HepG2 (cell line): ENCODE results near the gene ITIH3. TPM values are rescaled to one million over a fixed set of nuclear protein-coding genes. Genes with fewer than 3 reads are reported as not detected.

ENCODE experiments used
- BCL6 ChIP-seq: IDR thresholded peaks from 2 replicates; pipeline ENCODE4 v1.6.1; 2016; ENCODE audit warnings: missing genetic modification reagents, missing compliant biosample characterization
- CCDC6 ChIP-seq: sonication (generic); formaldehyde crosslinking; IDR thresholded peaks from 2 replicates; pipeline ENCODE4 v1.8.1; 2022; ENCODE audit warnings: mild to moderate bottlenecking, missing genetic modification reagents, moderate library complexity
- HMG20A ChIP-seq: IDR thresholded peaks from 2 replicates; pipeline ENCODE4 v1.6.1; 2016; ENCODE audit warnings: borderline replicate concordance
- MED13 ChIP-seq: sonication (generic); formaldehyde crosslinking; IDR thresholded peaks from 2 replicates; pipeline ENCODE4 v1.5.0; 2020; ENCODE audit warnings: missing genetic modification reagents
- MEF2D ChIP-seq: sonication (generic); formaldehyde crosslinking; IDR thresholded peaks from 2 replicates; pipeline ENCODE4 v1.5.1; 2020; ENCODE audit warnings: mild to moderate bottlenecking, missing genetic modification reagents
- NR2F6 ChIP-seq, 2 experiments: IDR thresholded peaks; 2 replicates each; pipeline ENCODE4 v1.6.1; 2016; ENCODE audit warnings: antibody characterized with exemption in 1 of 2, mild to moderate bottlenecking in 1 of 2
- POLR2AphosphoS5 ChIP-seq: IDR thresholded peaks from 2 replicates; pipeline ENCODE4 v1.6.1; 2012; ENCODE audit warnings: low read depth, low read length
- SMAD3 ChIP-seq: sonication (generic); formaldehyde crosslinking; IDR thresholded peaks from 2 replicates; pipeline ENCODE4 v1.4.0; 2020; ENCODE audit warnings: missing genetic modification reagents
- SMYD3 ChIP-seq: sonication (generic); formaldehyde crosslinking; IDR thresholded peaks from 2 replicates; pipeline ENCODE4 v1.8.1; 2023; ENCODE audit warnings: mild to moderate bottlenecking, missing genetic modification reagents
- TCF12 ChIP-seq, 2 experiments: fragments of 450-650 bp in 1 of 2; sonication (generic) in 1 of 2; formaldehyde crosslinking in 1 of 2; IDR thresholded peaks; 2 replicates each; pipeline versions ENCODE4 v1.6.1 to v1.8.0; 2017 to 2022; ENCODE audit warnings: antibody characterized with exemption in 1 of 2, mild to moderate bottlenecking in 1 of 2, missing genetic modification reagents in 1 of 2, moderate library complexity in 1 of 2
- TRIM24 ChIP-seq: sonication (generic); formaldehyde crosslinking; IDR thresholded peaks from 2 replicates; pipeline ENCODE4 v1.8.0; 2022; ENCODE audit warnings: mild to moderate bottlenecking, missing genetic modification reagents
- ZFP36 ChIP-seq: fragments of 150-350 bp; IDR thresholded peaks from 2 replicates; pipeline ENCODE4 v1.6.1; 2018; ENCODE audit warnings: borderline replicate concordance, low read length, low read depth; ENCODE audit not compliant: partially characterized antibody
- ZNF12 ChIP-seq: sonication (generic); formaldehyde crosslinking; IDR thresholded peaks from 2 replicates; pipeline ENCODE4 v1.5.0; 2020; ENCODE audit warnings: missing genetic modification reagents
- ZNF501 ChIP-seq: sonication (generic); formaldehyde crosslinking; IDR thresholded peaks from 2 replicates; pipeline ENCODE4 v1.5.1; 2020; ENCODE audit warnings: mild to moderate bottlenecking, moderate library complexity, missing genetic modification reagents
- ZNF556 ChIP-seq: sonication (generic); formaldehyde crosslinking; IDR thresholded peaks from 2 replicates; pipeline ENCODE4 v1.4.0; 2020; ENCODE audit warnings: mild to moderate bottlenecking, missing genetic modification reagents, borderline replicate concordance
- ZNF674 ChIP-seq: sonication (generic); formaldehyde crosslinking; IDR thresholded peaks from 2 replicates; pipeline ENCODE4 v1.5.0; 2020; ENCODE audit warnings: low read depth, mild to moderate bottlenecking, missing genetic modification reagents
- ZNF724P ChIP-seq: sonication (generic); formaldehyde crosslinking; IDR thresholded peaks from 2 replicates; pipeline ENCODE4 v1.8.0; 2022; ENCODE audit warnings: missing genetic modification reagents, borderline replicate concordance
- polyA plus RNA-seq, 8 experiments: library from polyadenylated mRNA; depleted of rRNA in 3 of 8; stranded (reverse) in 7 of 8; unstranded in 1 of 8; fragments of >200 nt; fragmentation: Illumina TruSeq in 4 of 8; extraction: Trizol in 4 of 8; gene quantifications; 2 replicates each; pipeline versions ENCODE4 v1.2.1 to v1.2.3, GENCODE V29; 2011 to 2016; ENCODE audit warnings: low read depth in 4 of 8, missing spikeins in 1 of 8, mixed read lengths in 1 of 8; ENCODE audit not compliant: insufficient read depth in 1 of 8
- total RNA-seq, 5 experiments: library from RNA; depleted of rRNA; stranded (reverse); fragments of >200 nt; fragmentation: Illumina TruSeq; extraction: Trizol; gene quantifications; 2 replicates each; pipeline ENCODE4 v1.2.3, GENCODE V29; 2016; ENCODE audit warnings: low read depth in 1 of 5
- TF ChIP-seq, protein P1 (sequence below): sonication (generic); formaldehyde crosslinking; IDR thresholded peaks from 2 replicates; pipeline ENCODE4 v1.8.1; 2023; ENCODE audit warnings: mild to moderate bottlenecking, inconsistent platforms, moderate library complexity, missing genetic modification reagents, borderline replicate concordance
- TF ChIP-seq, protein P2 (sequence below): sonication (generic); formaldehyde crosslinking; IDR thresholded peaks from 2 replicates; pipeline ENCODE4 v1.4.0; 2020; ENCODE audit warnings: mild to moderate bottlenecking, missing genetic modification reagents
- TF ChIP-seq, protein P3 (sequence below): IDR thresholded peaks from 2 replicates; pipeline ENCODE4 v1.6.1; 2016; ENCODE audit warnings: control low read depth
- TF ChIP-seq, protein P4 (sequence below): sonication (generic); formaldehyde crosslinking; IDR thresholded peaks from 2 replicates; pipeline ENCODE4 v1.4.0; 2020; ENCODE audit warnings: missing genetic modification reagents
- TF ChIP-seq, protein P5 (sequence below): sonication (generic); formaldehyde crosslinking; IDR thresholded peaks from 2 replicates; pipeline ENCODE4 v1.5.1; 2020; ENCODE audit warnings: missing genetic modification reagents, mild to moderate bottlenecking, borderline replicate concordance

The ITIH3 gene
- total and polyA plus RNA-seq, 2 of the 13 experiments (the other 11 are each of a cell fraction or from before 2014, with no cell fraction given), result 105 to 632 TPM

DNA sequence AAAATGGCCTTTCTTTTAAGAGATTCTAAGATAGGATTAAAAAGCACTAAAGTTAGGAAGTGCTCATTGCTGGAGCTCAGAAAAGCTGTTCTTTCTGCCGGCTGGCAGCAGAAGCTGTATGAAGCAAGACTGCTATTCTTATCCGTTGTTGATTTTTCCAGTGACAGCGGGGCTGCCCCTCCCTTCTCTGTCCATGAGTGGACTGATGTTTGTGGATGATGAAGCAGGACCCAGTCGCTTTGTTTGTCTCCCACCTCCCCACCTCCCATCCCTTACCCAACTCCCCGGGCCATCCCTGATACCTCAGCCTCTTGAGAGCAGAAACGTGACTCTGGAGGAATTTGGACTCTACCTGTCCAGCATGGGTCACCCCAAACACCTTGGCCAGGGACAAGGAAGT lies 50.6 kb downstream of the ITIH3 start (continued):
- TF ChIP-seq ZNF556 (CRISPR knock-in tag) (no peak), ZNF674 (CRISPR knock-in tag) (no peak), SMAD3 (CRISPR knock-in tag) (no peak), MEF2D (CRISPR knock-in tag) (peak; percentile 53; the same call in 1 of the 2 replicates), ZFP36 (no peak), TRIM24 (CRISPR knock-in tag) (no peak), POLR2AphosphoS5 (no peak), NR2F6 (IDR thresholded peaks at IDR 0.05) (no peak), NR2F6 (CRISPR knock-in tag; IDR thresholded peaks at IDR 0.05) (0 out of 2 replicates have a peak, but pooled peaks have one; percentile 46), ZNF12 (CRISPR knock-in tag) (no peak), ZNF501 (CRISPR knock-in tag) (0 out of 2 replicates have a peak, but pooled peaks have one; percentile 21), CCDC6 (no peak), TCF12 (IDR thresholded peaks at IDR 0.05) (no peak), TCF12 (CRISPR knock-in tag; IDR thresholded peaks at IDR 0.05) (no peak), HMG20A (no peak), BCL6 (CRISPR knock-in tag) (peak; percentile 32; the same call in 1 of the 2 replicates), MED13 (CRISPR knock-in tag) (no peak), SMYD3 (CRISPR knock-in tag) (no peak), ZNF724P (CRISPR knock-in tag) (no peak)
- TF ChIP-seq, protein P1, sequence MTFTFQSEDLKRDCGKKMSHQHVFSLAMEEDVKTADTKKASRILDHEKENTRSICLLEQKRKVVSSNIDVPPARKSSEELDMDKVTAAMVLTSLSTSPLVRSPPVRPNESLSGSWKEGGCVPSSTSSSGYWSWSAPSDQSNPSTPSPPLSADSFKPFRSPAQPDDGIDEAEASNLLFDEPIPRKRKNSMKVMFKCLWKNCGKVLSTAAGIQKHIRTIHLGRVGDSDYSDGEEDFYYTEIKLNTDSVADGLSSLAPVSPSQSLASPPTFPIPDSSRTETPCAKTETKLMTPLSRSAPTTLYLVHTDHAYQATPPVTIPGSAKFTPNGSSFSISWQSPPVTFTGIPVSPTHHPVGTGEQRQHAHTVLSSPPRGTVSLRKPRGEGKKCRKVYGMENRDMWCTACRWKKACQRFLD (CRISPR knock-in tag), result no peak
- TF ChIP-seq, protein P2, sequence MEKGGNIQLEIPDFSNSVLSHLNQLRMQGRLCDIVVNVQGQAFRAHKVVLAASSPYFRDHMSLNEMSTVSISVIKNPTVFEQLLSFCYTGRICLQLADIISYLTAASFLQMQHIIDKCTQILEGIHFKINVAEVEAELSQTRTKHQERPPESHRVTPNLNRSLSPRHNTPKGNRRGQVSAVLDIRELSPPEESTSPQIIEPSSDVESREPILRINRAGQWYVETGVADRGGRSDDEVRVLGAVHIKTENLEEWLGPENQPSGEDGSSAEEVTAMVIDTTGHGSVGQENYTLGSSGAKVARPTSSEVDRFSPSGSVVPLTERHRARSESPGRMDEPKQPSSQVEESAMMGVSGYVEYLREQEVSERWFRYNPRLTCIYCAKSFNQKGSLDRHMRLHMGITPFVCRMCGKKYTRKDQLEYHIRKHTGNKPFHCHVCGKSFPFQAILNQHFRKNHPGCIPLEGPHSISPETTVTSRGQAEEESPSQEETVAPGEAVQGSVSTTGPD (CRISPR knock-in tag), result no peak
- TF ChIP-seq, protein P3, sequence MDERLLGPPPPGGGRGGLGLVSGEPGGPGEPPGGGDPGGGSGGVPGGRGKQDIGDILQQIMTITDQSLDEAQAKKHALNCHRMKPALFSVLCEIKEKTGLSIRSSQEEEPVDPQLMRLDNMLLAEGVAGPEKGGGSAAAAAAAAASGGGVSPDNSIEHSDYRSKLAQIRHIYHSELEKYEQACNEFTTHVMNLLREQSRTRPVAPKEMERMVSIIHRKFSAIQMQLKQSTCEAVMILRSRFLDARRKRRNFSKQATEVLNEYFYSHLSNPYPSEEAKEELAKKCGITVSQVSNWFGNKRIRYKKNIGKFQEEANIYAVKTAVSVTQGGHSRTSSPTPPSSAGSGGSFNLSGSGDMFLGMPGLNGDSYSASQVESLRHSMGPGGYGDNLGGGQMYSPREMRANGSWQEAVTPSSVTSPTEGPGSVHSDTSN (CRISPR knock-in tag), result no peak
- TF ChIP-seq, protein P4, sequence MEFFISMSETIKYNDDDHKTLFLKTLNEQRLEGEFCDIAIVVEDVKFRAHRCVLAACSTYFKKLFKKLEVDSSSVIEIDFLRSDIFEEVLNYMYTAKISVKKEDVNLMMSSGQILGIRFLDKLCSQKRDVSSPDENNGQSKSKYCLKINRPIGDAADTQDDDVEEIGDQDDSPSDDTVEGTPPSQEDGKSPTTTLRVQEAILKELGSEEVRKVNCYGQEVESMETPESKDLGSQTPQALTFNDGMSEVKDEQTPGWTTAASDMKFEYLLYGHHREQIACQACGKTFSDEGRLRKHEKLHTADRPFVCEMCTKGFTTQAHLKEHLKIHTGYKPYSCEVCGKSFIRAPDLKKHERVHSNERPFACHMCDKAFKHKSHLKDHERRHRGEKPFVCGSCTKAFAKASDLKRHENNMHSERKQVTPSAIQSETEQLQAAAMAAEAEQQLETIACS (CRISPR knock-in tag), result no peak
- TF ChIP-seq, protein P5, sequence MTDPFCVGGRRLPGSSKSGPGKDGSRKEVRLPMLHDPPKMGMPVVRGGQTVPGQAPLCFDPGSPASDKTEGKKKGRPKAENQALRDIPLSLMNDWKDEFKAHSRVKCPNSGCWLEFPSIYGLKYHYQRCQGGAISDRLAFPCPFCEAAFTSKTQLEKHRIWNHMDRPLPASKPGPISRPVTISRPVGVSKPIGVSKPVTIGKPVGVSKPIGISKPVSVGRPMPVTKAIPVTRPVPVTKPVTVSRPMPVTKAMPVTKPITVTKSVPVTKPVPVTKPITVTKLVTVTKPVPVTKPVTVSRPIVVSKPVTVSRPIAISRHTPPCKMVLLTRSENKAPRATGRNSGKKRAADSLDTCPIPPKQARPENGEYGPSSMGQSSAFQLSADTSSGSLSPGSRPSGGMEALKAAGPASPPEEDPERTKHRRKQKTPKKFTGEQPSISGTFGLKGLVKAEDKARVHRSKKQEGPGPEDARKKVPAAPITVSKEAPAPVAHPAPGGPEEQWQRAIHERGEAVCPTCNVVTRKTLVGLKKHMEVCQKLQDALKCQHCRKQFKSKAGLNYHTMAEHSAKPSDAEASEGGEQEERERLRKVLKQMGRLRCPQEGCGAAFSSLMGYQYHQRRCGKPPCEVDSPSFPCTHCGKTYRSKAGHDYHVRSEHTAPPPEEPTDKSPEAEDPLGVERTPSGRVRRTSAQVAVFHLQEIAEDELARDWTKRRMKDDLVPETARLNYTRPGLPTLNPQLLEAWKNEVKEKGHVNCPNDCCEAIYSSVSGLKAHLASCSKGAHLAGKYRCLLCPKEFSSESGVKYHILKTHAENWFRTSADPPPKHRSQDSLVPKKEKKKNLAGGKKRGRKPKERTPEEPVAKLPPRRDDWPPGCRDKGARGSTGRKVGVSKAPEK (CRISPR knock-in tag), result no peak
